ENCODE results near the gene KCNQ1. TPM values are rescaled to one million over a fixed set of nuclear protein-coding genes. Genes with fewer than 3 reads are reported as not detected.

The KCNQ1 gene
- polyA plus RNA-seq, 1 donor (not counting 4 experiments of a cell fraction or from before 2014, with no cell fraction given) = not detected

DNA sequence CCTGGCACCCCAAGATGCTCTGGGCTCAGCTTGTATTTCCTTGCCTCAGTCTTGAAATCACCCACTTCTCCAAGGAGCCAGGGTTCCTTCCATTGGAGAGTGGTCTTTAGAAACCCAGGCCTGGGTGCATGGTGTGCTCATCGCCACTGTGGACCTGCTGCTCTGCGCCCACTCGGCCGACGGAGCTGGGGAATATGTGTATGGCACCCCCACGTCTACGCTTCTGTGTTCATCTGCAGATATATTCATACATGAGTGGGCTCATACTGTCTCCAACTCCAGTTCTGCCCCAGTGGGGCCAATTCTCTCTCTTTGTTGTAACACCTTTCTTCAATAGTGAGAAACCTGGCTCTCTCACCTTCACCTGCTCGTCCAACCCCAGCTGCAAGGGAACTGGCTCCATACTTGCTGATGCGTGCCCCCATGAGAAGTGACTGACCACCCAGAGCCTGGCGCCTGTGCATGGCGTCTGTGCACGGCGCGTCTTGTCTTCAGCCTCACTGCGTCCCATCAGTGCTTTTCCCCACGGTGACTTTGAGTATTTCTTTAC is 39.8 kb downstream of the KCNQ1 start:
- Histone ChIP-seq H2AFZ (ENCODE audit: control insufficient read depth, low read length) (no peak overlapping the region), H4K20me1 (ENCODE audit: control insufficient read depth, extremely low read depth, insufficient read depth, low read length) (no peaks in the 10 kb centered on the region), H3K9ac (ENCODE audit: control insufficient read depth, extremely low read depth, insufficient read depth, low read length) (no peak overlapping the region), H3K27me3 (ENCODE audit: control insufficient read depth, extremely low read depth, insufficient read depth, low read length) (peaks cover 7% of the 10 kb centered on the region), H3K4me1 (ENCODE audit: control insufficient read depth, extremely low read depth, insufficient read depth, low read length) (peaks cover 8% of the 10 kb centered on the region), H3K27ac (ENCODE audit: control insufficient read depth, insufficient read depth, low read length) (no peak overlapping the region), H3K79me2 (ENCODE audit: control insufficient read depth, insufficient read depth, low read length) (no peaks in the 10 kb centered on the region), H3K9me3 (ENCODE audit: control insufficient read depth, low read depth, low read length) (no peaks in the 10 kb centered on the region), H3K4me2 (ENCODE audit: control insufficient read depth, extremely low read depth, insufficient read depth, low read depth, low read length) (no peak overlapping the region), H3K9me1 (ENCODE audit: control insufficient read depth, extremely low read depth, insufficient read depth, low read length) (no peaks in the 10 kb centered on the region), H3K36me3 (ENCODE audit: control insufficient read depth in 2 of 2, extremely low read depth in 1 of 2, insufficient read depth in 2 of 2, low read length in 2 of 2) (no peaks in the 10 kb centered on the region), H3K4me3 (ENCODE audit: control insufficient read depth in 2 of 3, extremely low read depth in 1 of 3, insufficient read depth in 2 of 3, low read depth in 1 of 3, low read length in 3 of 3) (no peak overlapping the region)
- DNase-seq (ENCODE audit: low read depth, low spot score) (no peak), FAIRE-seq (no peak)
- no peak for TF ChIP-seq EZH2 (IDR thresholded peaks at IDR 0.05; ENCODE audit: low read length)
- TF ChIP-seq CTCF (optimal IDR thresholded peaks at IDR 0.05 in 1 of 3, IDR thresholded peaks at IDR 0.05 in 1 of 3, conservative IDR thresholded peaks at IDR 0.05 in 1 of 3; ENCODE audit: extremely low read depth in 1 of 3, insufficient read depth in 2 of 3, low read length in 3 of 3) = no peak
- dilution Hi-C loops (cut with MboI; ENCODE audit: extremely low pct_ligation_motif_present, low sequenced_read_pairs) = no loop called here

DNA sequence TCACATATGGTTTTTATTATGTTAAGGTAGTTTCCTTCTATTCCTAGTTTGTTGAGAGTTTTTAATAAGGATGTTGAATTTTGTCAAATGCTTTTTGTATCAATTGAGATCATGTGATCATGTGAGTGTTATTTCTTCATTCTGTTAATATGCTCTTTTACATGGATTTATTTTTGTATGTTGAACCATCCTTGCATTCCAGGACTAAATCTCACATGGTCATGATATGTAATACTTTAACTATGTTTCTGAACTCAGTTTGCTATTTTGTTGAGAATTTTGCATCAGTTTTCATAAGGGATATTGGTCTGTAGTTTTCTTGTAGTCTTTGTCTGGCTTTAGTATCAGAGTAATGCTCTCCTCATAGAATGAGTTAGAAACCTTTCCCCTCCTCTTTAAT is 43.2 kb downstream of the KCNQ1 start:
- FAIRE-seq = no peak
- DNase-seq (ENCODE audit: low read depth, low spot score) = no peak
- Histone ChIP-seq H3K27ac (ENCODE audit: control insufficient read depth, insufficient read depth, low read length) (no peak overlapping the region), H2AFZ (ENCODE audit: control insufficient read depth, low read length) (no peak overlapping the region), H3K4me2 (ENCODE audit: control insufficient read depth, extremely low read depth, insufficient read depth, low read depth, low read length) (no peak overlapping the region), H3K36me3 (ENCODE audit: control insufficient read depth in 2 of 2, extremely low read depth in 1 of 2, insufficient read depth in 2 of 2, low read length in 2 of 2) (no peaks in the 10 kb centered on the region), H3K79me2 (ENCODE audit: control insufficient read depth, insufficient read depth, low read length) (no peaks in the 10 kb centered on the region), H3K9ac (ENCODE audit: control insufficient read depth, extremely low read depth, insufficient read depth, low read length) (no peak overlapping the region), H3K9me1 (ENCODE audit: control insufficient read depth, extremely low read depth, insufficient read depth, low read length) (no peaks in the 10 kb centered on the region), H3K4me1 (ENCODE audit: control insufficient read depth, extremely low read depth, insufficient read depth, low read length) (no peaks in the 10 kb centered on the region), H4K20me1 (ENCODE audit: control insufficient read depth, extremely low read depth, insufficient read depth, low read length) (no peaks in the 10 kb centered on the region), H3K27me3 (ENCODE audit: control insufficient read depth, extremely low read depth, insufficient read depth, low read length) (peaks cover 7% of the 10 kb centered on the region), H3K9me3 (ENCODE audit: control insufficient read depth, low read depth, low read length) (no peaks in the 10 kb centered on the region), H3K4me3 (ENCODE audit: control insufficient read depth in 2 of 3, extremely low read depth in 1 of 3, insufficient read depth in 2 of 3, low read depth in 1 of 3, low read length in 3 of 3) (no peak overlapping the region)
- dilution Hi-C loops (cut with MboI; ENCODE audit: extremely low pct_ligation_motif_present, low sequenced_read_pairs) = no loop called here
- no peak for TF ChIP-seq CTCF (optimal IDR thresholded peaks at IDR 0.05 in 1 of 3, IDR thresholded peaks at IDR 0.05 in 1 of 3, conservative IDR thresholded peaks at IDR 0.05 in 1 of 3; ENCODE audit: extremely low read depth in 1 of 3, insufficient read depth in 2 of 3, low read length in 3 of 3)
- no peak for TF ChIP-seq EZH2 (IDR thresholded peaks at IDR 0.05; ENCODE audit: low read length)

Data from keratinocyte (primary cell).